ENCODE results near the gene UBTD2. TPM values are rescaled to one million over a fixed set of nuclear protein-coding genes. Genes with fewer than 3 reads are reported as not detected.

Gene UBTD2
- total and polyA plus RNA-seq, 8 donors: 16.2 to 114 (median 93.2) TPM

- no peaks in the 10 kb centered on the region for H3K9me3 ChIP-seq
- ATAC-seq (no peak), DNase-seq (no peak)
- peaks cover 5 to 80% of the 10 kb centered on the region in 2 donors for H3K4me1 ChIP-seq
- H3K4me3 ChIP-seq: no peak overlapping the region
- H3K27me3 ChIP-seq: no peaks in the 10 kb centered on the region
- H3K27ac ChIP-seq: no peak overlapping the region
- TF ChIP-seq CTCF (IDR thresholded peaks at IDR 0.05): no peak
- H3K36me3 ChIP-seq: peaks cover 0 to 11% of the 10 kb centered on the region in 2 donors
- intact Hi-C loops (cut with DNase I): no loop called here
Observed at GRCh38 chr5:172162987-172163343, 120.6 kb downstream of the UBTD2 start.

GRCh38 chr5:172162323-172162986 is 121.1 kb downstream of the UBTD2 start:
- no peaks in the 10 kb centered on the region for H3K9me3 ChIP-seq
- peak in 1 of 4 donors; percentile 39 for DNase-seq
- H3K4me3 ChIP-seq: no peak overlapping the region
- peak overlapping the region in 1 of 2 donors; percentile 20 for H3K27ac ChIP-seq
- intact Hi-C loops (cut with DNase I): no loop called here
- H3K36me3 ChIP-seq: peaks cover 0 to 15% of the 10 kb centered on the region in 2 donors
- no peaks in the 10 kb centered on the region for H3K27me3 ChIP-seq
- no peak for TF ChIP-seq CTCF (IDR thresholded peaks at IDR 0.05)
- peaks cover 5 to 77% of the 10 kb centered on the region in 2 donors for H3K4me1 ChIP-seq
- ATAC-seq: peak; percentile 21

- DNase-seq (peak in 1 of 4 donors; percentile 5), ATAC-seq (no peak)
- H3K27ac ChIP-seq: no peak overlapping the region
- intact Hi-C loops (cut with DNase I): no loop called here
- H3K36me3 ChIP-seq: peaks cover 0 to 24% of the 10 kb centered on the region in 2 donors
- peaks cover 5 to 81% of the 10 kb centered on the region in 2 donors for H3K4me1 ChIP-seq
- no peak overlapping the region for H3K4me3 ChIP-seq
- TF ChIP-seq CTCF (IDR thresholded peaks at IDR 0.05): no peak
- no peaks in the 10 kb centered on the region for H3K9me3 ChIP-seq
- H3K27me3 ChIP-seq: no peaks in the 10 kb centered on the region
Observed at GRCh38 chr5:172160506-172160905, 123.1 kb downstream of the UBTD2 start.

Other genes with a start within 250 kb of the UBTD2 start
- 10 to 100 TPM; 33.6 to 83.2 TPM for gene STK10, start 95.5 kb downstream of the UBTD2 start, total RNA-seq
- 10 to 100 TPM; 18.6 to 22.5 (median 21.4) TPM for gene STK10, start 95.5 kb downstream of the UBTD2 start, polyA plus RNA-seq (ENCODE audit: insufficient read length in 6 of 6)
- not detected for gene EFCAB9, start 89.6 kb downstream of the UBTD2 start, total RNA-seq
- gene EFCAB9, start 89.6 kb downstream of the UBTD2 start, polyA plus RNA-seq (ENCODE audit: insufficient read length in 6 of 6): not detected
- 10 to 100 TPM; 50.7 to 57.5 TPM for gene SH3PXD2B, start 170.8 kb upstream of the UBTD2 start, total RNA-seq
- 10 to 100 TPM; 35.4 to 48.2 (median 41.2) TPM for gene SH3PXD2B, start 170.8 kb upstream of the UBTD2 start, polyA plus RNA-seq (ENCODE audit: insufficient read length in 6 of 6)

All from left lung (tissue), 10 donors.